ENCODE data around the gene HSBP1. TPM values are rescaled to one million over a fixed set of nuclear protein-coding genes. Genes with fewer than 3 reads are reported as not detected.

HSBP1 gene
- total and polyA plus RNA-seq, 2 of the 13 experiments (the other 11 are each of a cell fraction or from before 2014, with no cell fraction given) = 249 to 292 TPM

DNA sequence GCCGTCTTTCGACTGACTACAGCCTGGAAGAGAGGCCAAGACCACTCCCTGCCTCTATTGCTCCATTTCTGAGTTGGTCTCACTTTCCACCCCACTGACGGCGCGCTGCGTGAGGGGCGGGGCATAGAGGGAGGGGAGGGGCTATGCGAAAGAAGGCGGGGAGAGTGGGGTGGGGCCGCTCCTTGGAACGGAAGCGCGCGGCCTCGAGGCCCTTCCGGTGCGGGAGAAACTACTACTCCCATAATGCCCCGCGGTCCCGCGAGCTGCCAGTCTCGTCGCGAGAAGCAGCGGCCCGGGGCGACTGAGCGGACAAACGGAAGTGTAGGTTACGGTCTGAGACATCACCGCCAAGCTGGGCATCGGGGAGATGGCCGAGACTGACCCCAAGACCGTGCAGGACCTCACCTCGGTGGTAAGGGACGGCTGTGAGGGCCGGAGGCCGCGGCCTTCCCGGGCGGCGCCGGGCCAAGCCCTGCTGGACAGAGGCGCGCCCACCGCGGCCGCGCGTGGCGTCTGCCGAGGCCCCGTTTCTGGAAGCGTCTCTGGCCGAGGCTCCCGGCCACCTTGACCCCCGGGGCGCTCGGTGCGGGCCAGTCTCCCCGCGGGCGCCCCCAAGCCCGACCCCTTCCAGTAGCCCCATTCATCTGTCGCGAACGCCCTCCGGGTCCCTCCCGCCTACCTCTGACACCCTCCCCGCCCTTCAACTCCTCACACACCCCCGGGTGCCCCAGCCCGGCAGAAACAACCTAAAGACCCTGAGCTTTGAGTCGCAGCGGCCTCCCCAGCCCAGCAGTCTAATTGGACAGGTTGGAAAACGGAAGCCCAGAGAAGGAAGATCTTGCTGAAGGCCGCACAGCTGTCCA, at the start of gene HSBP1 (continued):
- TF ChIP-seq ZSCAN21 (CRISPR knock-in tag; IDR thresholded peaks at IDR 0.05; ENCODE audit: borderline replicate concordance) = no peak
- no peak for TF ChIP-seq ZNF674 (CRISPR knock-in tag; IDR thresholded peaks at IDR 0.05; ENCODE audit: low read depth)
- TF ChIP-seq SUZ12 (IDR thresholded peaks at IDR 0.05; ENCODE audit: low read depth, low read length) = peak; percentile 82
- TF ChIP-seq GATAD2A (CRISPR knock-in tag; IDR thresholded peaks at IDR 0.05) = no peak; the same call in 1 of the 2 replicates
- TF ChIP-seq CBFB (CRISPR knock-in tag; IDR thresholded peaks at IDR 0.05) = no peak
- no peak for TF ChIP-seq ZNF296 (CRISPR knock-in tag; conservative IDR thresholded peaks at IDR 0.05)
- peak; percentile 64 for TF ChIP-seq PATZ1 (CRISPR knock-in tag; IDR thresholded peaks at IDR 0.05)
- TF ChIP-seq, protein P1, sequence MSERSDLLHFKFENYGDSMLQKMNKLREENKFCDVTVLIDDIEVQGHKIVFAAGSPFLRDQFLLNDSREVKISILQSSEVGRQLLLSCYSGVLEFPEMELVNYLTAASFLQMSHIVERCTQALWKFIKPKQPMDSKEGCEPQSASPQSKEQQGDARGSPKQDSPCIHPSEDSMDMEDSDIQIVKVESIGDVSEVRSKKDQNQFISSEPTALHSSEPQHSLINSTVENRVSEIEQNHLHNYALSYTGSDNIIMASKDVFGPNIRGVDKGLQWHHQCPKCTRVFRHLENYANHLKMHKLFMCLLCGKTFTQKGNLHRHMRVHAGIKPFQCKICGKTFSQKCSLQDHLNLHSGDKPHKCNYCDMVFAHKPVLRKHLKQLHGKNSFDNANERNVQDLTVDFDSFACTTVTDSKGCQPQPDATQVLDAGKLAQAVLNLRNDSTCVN (CRISPR knock-in tag; IDR thresholded peaks at IDR 0.05; ENCODE audit: borderline replicate concordance) = no peak; the same call in 1 of the 2 replicates
- TF ChIP-seq ERF (CRISPR knock-in tag; IDR thresholded peaks at IDR 0.05) = peak; percentile 81; the same call in 1 of the 2 replicates
- no peak for TF ChIP-seq ZBTB7A (CRISPR knock-in tag; IDR thresholded peaks at IDR 0.05)
- no peak for TF ChIP-seq GFI1 (CRISPR knock-in tag; IDR thresholded peaks at IDR 0.05; ENCODE audit: borderline replicate concordance)
- TF ChIP-seq MAZ (IDR thresholded peaks at IDR 0.05; ENCODE audit: borderline replicate concordance, low read depth, low read length) = no peak
- peak; percentile 75 for TF ChIP-seq MAZ (CRISPR knock-in tag; IDR thresholded peaks at IDR 0.05; ENCODE audit: low read depth)
- TF ChIP-seq ZNF766 (CRISPR knock-in tag; IDR thresholded peaks at IDR 0.05; ENCODE audit: borderline replicate concordance) = no peak; the same call in 1 of the 2 replicates
- TF ChIP-seq EED (CRISPR knock-in tag; IDR thresholded peaks at IDR 0.05) = no peak
- no peak for TF ChIP-seq NFYB (CRISPR knock-in tag; IDR thresholded peaks at IDR 0.05)
- TF ChIP-seq, protein P2, sequence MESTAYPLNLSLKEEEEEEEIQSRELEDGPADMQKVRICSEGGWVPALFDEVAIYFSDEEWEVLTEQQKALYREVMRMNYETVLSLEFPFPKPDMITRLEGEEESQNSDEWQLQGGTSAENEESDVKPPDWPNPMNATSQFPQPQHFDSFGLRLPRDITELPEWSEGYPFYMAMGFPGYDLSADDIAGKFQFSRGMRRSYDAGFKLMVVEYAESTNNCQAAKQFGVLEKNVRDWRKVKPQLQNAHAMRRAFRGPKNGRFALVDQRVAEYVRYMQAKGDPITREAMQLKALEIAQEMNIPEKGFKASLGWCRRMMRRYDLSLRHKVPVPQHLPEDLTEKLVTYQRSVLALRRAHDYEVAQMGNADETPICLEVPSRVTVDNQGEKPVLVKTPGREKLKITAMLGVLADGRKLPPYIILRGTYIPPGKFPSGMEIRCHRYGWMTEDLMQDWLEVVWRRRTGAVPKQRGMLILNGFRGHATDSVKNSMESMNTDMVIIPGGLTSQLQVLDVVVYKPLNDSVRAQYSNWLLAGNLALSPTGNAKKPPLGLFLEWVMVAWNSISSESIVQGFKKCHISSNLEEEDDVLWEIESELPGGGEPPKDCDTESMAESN (CRISPR knock-in tag; conservative IDR thresholded peaks at IDR 0.05) = no peak; the same call in 1 of the 2 replicates
